ENCODE data around the gene FBP1. TPM values are rescaled to one million over a fixed set of nuclear protein-coding genes. Genes with fewer than 3 reads are reported as not detected.

The FBP1 gene
- total RNA-seq, 4 donors from 2014 or later = 0.99 to 12.1 (median 6.6) TPM

GRCh38 chr9:94557376-94557775, 81.9 kb downstream of the FBP1 start:
- 58 to 69% methylated on average over 4 of the region's 4 CpGs for WGBS, 2 donors
- no peak for TF ChIP-seq CTCF (IDR thresholded peaks at IDR 0.05)
- no peak for TF ChIP-seq POLR2A (IDR thresholded peaks at IDR 0.05)
- intact Hi-C loops (cut with DNase I; ENCODE audit: low total_unique reads) = no loop called here
- no peak overlapping the region for H3K4me3 ChIP-seq (ENCODE audit: low read depth, poor library complexity, severe bottlenecking)
- DNase-seq (ENCODE audit: low spot score in 2 of 2) = no peak

DNA sequence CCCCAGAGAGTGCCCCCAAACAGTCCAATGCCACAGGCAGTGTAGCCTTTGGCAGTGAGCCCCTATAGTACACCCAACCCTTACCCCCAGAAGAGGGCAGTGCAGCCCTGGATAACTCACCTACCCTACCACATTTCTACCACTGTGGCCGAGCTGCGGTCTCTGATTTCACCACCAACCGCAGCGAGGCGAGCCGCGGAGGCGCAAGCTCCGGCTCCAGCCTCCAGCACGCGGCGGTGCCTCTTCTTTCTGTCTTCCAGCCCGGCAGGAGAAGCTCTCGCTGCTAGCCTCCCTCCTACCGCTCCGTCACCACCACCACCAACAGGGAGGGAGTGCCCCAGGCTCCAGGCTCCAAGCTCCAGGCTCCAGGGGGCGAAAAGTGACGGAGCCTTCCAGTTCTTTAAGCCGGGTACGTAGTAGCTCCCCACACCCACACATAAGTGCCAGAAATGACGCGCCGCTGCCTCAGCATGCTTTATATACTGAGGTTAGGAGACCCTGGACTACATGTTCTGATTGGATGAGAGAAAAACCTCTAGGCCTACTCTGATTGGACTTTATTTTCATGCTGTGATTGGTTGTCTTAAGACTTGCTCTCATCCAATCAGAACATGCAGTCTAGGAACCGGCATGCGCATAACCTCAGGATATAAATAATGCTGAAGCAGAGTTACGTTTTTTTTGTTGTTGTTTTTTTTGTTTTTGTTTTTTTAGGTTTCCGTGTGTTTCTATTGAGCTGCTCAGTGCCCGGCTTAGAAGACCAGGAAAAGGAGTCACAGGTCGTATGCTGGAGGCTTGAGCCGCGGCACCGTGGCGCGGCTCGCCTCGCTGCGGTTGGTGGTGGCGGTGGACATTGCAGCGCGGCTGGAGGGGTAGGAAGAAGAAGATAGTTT, 84.6 kb downstream of the FBP1 start, which contains the start of gene PCAT7:
Gene PCAT7 (plus strand): TSS at position 645 of the 893 bp plus-strand sequence.
- no peak for DNase-seq (ENCODE audit: low spot score in 2 of 2)
- intact Hi-C loops (cut with DNase I; ENCODE audit: low total_unique reads) = no loop called here
- H3K4me3 ChIP-seq (ENCODE audit: low read depth, poor library complexity, severe bottlenecking) = no peak within 1 kb of the TSS
- TF ChIP-seq POLR2A (IDR thresholded peaks at IDR 0.05) (no peak), CTCF (IDR thresholded peaks at IDR 0.05) (no peak)
- WGBS, 2 donors = 87 to 88% methylated on average over 37 to 40 of the region's 40 CpGs

DNA sequence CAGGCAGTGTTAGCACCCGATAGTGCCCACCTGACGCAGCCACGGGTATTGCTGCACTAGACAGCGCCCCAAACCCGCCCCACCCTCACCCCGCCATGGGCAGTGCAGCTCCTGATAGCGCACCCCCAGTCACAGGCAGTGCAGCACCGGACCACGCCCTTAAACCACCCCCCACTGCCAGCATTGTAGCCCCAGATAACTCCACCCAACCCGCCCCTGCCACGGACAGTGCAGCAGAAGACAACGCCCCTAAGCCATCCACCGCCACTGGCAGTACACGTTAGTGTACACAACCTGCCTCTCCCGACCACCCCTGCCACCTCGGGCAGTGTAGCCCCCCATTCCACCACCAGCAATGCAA, 85.3 kb downstream of the FBP1 start:
- intact Hi-C loops (cut with DNase I; ENCODE audit: low total_unique reads) = no loop called here
- 85 to 88% methylated on average over 16 of the region's 16 CpGs for WGBS, 2 donors
- DNase-seq (ENCODE audit: low spot score in 2 of 2) = no peak
- H3K4me3 ChIP-seq (ENCODE audit: low read depth, poor library complexity, severe bottlenecking) = no peak overlapping the region
- TF ChIP-seq POLR2A (IDR thresholded peaks at IDR 0.05) (no peak), CTCF (IDR thresholded peaks at IDR 0.05) (no peak)

Other genes with a start within 250 kb of the FBP1 start
- under 1 TPM in 1 of 4 donors, not detected in 3; 0.34 TPM for gene PCAT7, start 84.4 kb downstream of the FBP1 start, total RNA-seq
- gene FBP2, start 45.7 kb downstream of the FBP1 start, total RNA-seq = 1 to 10 TPM in 1 of 4 donors, not detected in 3; 1.5 TPM
- 100 to 1,000 TPM in 3 of 4 donors, 10 to 100 TPM in 1; 66.3 to 136 (median 118) TPM for gene AOPEP, start 87.2 kb upstream of the FBP1 start, total RNA-seq

All from lower leg skin (tissue), 4 donors.